ENCODE results near the gene CHD1.

The CHD1 gene

GRCh38 chr5:98825582-98826375 lies 103.0 kb downstream of the CHD1 start:
- Histone ChIP-seq H3K27ac (no peak overlapping the region), H3K4me1 (ENCODE audit: low read depth, poor library complexity, severe bottlenecking) (no peaks in the 10 kb centered on the region), H4K20me1 (ENCODE audit: insufficient read depth) (no peaks in the 10 kb centered on the region), H3K27me3 (ENCODE audit: insufficient read depth, low read depth) (no peaks in the 10 kb centered on the region), H3K4me2 (no peak overlapping the region), H3K36me3 (ENCODE audit: insufficient read depth) (no peaks in the 10 kb centered on the region), H2AFZ (ENCODE audit: low read depth) (no peak overlapping the region), H3K79me2 (ENCODE audit: insufficient read depth, low read depth) (no peaks in the 10 kb centered on the region), H3K9ac (no peak overlapping the region), H3K4me3 (IDR thresholded peaks at IDR 0.05; ENCODE audit: insufficient read depth, low read depth, low read length) (no peak overlapping the region)
- no peak for TF ChIP-seq CTCF (conservative IDR thresholded peaks at IDR 0.05; ENCODE audit: low read depth, low read length)

- Histone ChIP-seq H3K4me2 (no peak overlapping the region), H2AFZ (ENCODE audit: low read depth) (no peak overlapping the region), H3K79me2 (ENCODE audit: insufficient read depth, low read depth) (no peaks in the 10 kb centered on the region), H3K36me3 (ENCODE audit: insufficient read depth) (no peaks in the 10 kb centered on the region), H4K20me1 (ENCODE audit: insufficient read depth) (no peaks in the 10 kb centered on the region), H3K9ac (no peak overlapping the region), H3K27ac (no peak overlapping the region), H3K27me3 (ENCODE audit: insufficient read depth, low read depth) (no peaks in the 10 kb centered on the region), H3K4me3 (IDR thresholded peaks at IDR 0.05; ENCODE audit: insufficient read depth, low read depth, low read length) (no peak overlapping the region), H3K4me1 (ENCODE audit: low read depth, poor library complexity, severe bottlenecking) (no peaks in the 10 kb centered on the region)
- TF ChIP-seq CTCF (conservative IDR thresholded peaks at IDR 0.05; ENCODE audit: low read depth, low read length): no peak
Observed at GRCh38 chr5:98816582-98817222, 112.1 kb downstream of the CHD1 start.

GRCh38 chr5:98813755-98814154 lies 115.1 kb downstream of the CHD1 start:
- Histone ChIP-seq H3K4me3 (IDR thresholded peaks at IDR 0.05; ENCODE audit: insufficient read depth, low read depth, low read length) (no peak overlapping the region), H3K9ac (no peak overlapping the region), H3K4me2 (no peak overlapping the region), H3K4me1 (ENCODE audit: low read depth, poor library complexity, severe bottlenecking) (no peaks in the 10 kb centered on the region), H3K27ac (no peak overlapping the region), H4K20me1 (ENCODE audit: insufficient read depth) (no peaks in the 10 kb centered on the region), H2AFZ (ENCODE audit: low read depth) (no peak overlapping the region), H3K27me3 (ENCODE audit: insufficient read depth, low read depth) (no peaks in the 10 kb centered on the region), H3K79me2 (ENCODE audit: insufficient read depth, low read depth) (no peaks in the 10 kb centered on the region), H3K36me3 (ENCODE audit: insufficient read depth) (no peaks in the 10 kb centered on the region)
- no peak for TF ChIP-seq CTCF (conservative IDR thresholded peaks at IDR 0.05; ENCODE audit: low read depth, low read length)

- no peak overlapping the region for H3K27ac ChIP-seq
- no peaks in the 10 kb centered on the region for H3K27me3 ChIP-seq (ENCODE audit: insufficient read depth, low read depth)
- H4K20me1 ChIP-seq (ENCODE audit: insufficient read depth): no peaks in the 10 kb centered on the region
- no peaks in the 10 kb centered on the region for H3K79me2 ChIP-seq (ENCODE audit: insufficient read depth, low read depth)
- H3K4me2 ChIP-seq: no peak overlapping the region
- TF ChIP-seq CTCF (conservative IDR thresholded peaks at IDR 0.05; ENCODE audit: low read depth, low read length): no peak
- H3K4me3 ChIP-seq (IDR thresholded peaks at IDR 0.05; ENCODE audit: insufficient read depth, low read depth, low read length): no peak overlapping the region
- no peaks in the 10 kb centered on the region for H3K4me1 ChIP-seq (ENCODE audit: low read depth, poor library complexity, severe bottlenecking)
- no peak overlapping the region for H2AFZ ChIP-seq (ENCODE audit: low read depth)
- no peak overlapping the region for H3K9ac ChIP-seq
- H3K36me3 ChIP-seq (ENCODE audit: insufficient read depth): no peaks in the 10 kb centered on the region
Observed at GRCh38 chr5:98810206-98810605, 118.6 kb downstream of the CHD1 start.
